DOHH2 (cell line): ENCODE results near the gene EHHADH.

Source experiments
- H3F3A ChIP-seq: fragments of 200-600 bp; sonication (generic), shearing (Covaris generic); 2 replicates; pipeline ENCODE4 v1.6.0; 2016; ENCODE audit warnings: antibody characterized with exemption, mild to moderate bottlenecking; ENCODE audit not compliant: control insufficient read depth, insufficient read depth
- H3K27ac ChIP-seq: fragments of 200-600 bp; sonication (generic); 2 replicates; pipeline ENCODE4 v1.5.1; 2014; ENCODE audit warnings: low read depth, mild to moderate bottlenecking, low read length, moderate library complexity
- H3K27me3 ChIP-seq: fragments of 200-600 bp; sonication (generic); 2 replicates; pipeline ENCODE4 v1.6.1; 2014; ENCODE audit warnings: mild to moderate bottlenecking, low read length, mixed read lengths; ENCODE audit not compliant: control insufficient read depth
- H3K36me3 ChIP-seq: fragments of 200-600 bp; sonication (generic); 2 replicates; pipeline ENCODE4 v1.6.1; 2014; ENCODE audit warnings: mild to moderate bottlenecking, low read length, moderate library complexity, mixed read lengths; ENCODE audit not compliant: control insufficient read depth
- H3K4me1 ChIP-seq: fragments of 200-600 bp; sonication (generic); 2 replicates; pipeline ENCODE4 v1.6.1; 2014; ENCODE audit warnings: mild to moderate bottlenecking, low read length, mixed read lengths; ENCODE audit not compliant: control insufficient read depth
- H3K4me2 ChIP-seq: fragments of 200-600 bp; sonication (generic); 2 replicates; pipeline ENCODE4 v1.6.0; 2014; ENCODE audit warnings: mild to moderate bottlenecking, low read length, moderate library complexity
- H3K4me3 ChIP-seq: fragments of 200-600 bp; sonication (generic); 2 replicates; pipeline ENCODE4 v1.5.1; 2014; ENCODE audit warnings: mild to moderate bottlenecking, low read length, mixed read lengths
- H3K79me2 ChIP-seq: fragments of 200-600 bp; sonication (generic); 2 replicates; pipeline ENCODE4 v1.6.1; 2014; ENCODE audit warnings: mild to moderate bottlenecking, low read length, mixed read lengths; ENCODE audit not compliant: control insufficient read depth
- H3K9me2 ChIP-seq: fragments of 200-600 bp; sonication (generic); replicated peaks from 2 replicates; pipeline ENCODE4 v1.6.1; 2014; ENCODE audit warnings: mild to moderate bottlenecking, low read length, mixed read lengths; ENCODE audit not compliant: control insufficient read depth
- H3K9me3 ChIP-seq: fragments of 200-600 bp; sonication (generic); 2 replicates; pipeline ENCODE4 v1.6.1; 2014; ENCODE audit warnings: antibody characterized with exemption, low read length, mixed read lengths; ENCODE audit not compliant: control insufficient read depth, insufficient read depth
- H4K20me1 ChIP-seq: fragments of 200-600 bp; sonication (generic); 2 replicates; pipeline ENCODE4 v1.6.0; 2014; ENCODE audit warnings: low read depth, mild to moderate bottlenecking, antibody characterized with exemption, low read length, moderate library complexity; ENCODE audit not compliant: control insufficient read depth, insufficient read depth
- CTCF ChIP-seq: fragments of 200-600 bp; sonication (generic); IDR thresholded peaks from one replicate; pipeline ENCODE4 v1.5.1; 2014; ENCODE audit warnings: antibody characterized with exemption, mild to moderate bottlenecking, low read depth, low read length; ENCODE audit not compliant: poor library complexity, severe bottlenecking
- EZH2phosphoT487 ChIP-seq: fragments of 200-600 bp; sonication (generic); IDR thresholded peaks from 2 replicates; pipeline ENCODE4 v1.6.1; 2017; ENCODE audit warnings: borderline replicate concordance, mild to moderate bottlenecking, antibody characterized with exemption, low read length, moderate library complexity, mixed read lengths

EHHADH gene

GRCh38 chr3:185162634-185163033 lies 91.2 kb downstream of the EHHADH start:
- H3K9me2 ChIP-seq: no peaks in the 10 kb centered on the region
- H3K4me3 ChIP-seq: no peak overlapping the region
- H3K4me2 ChIP-seq: no peak overlapping the region
- no peaks in the 10 kb centered on the region for H4K20me1 ChIP-seq
- H3K36me3 ChIP-seq: no peaks in the 10 kb centered on the region
- H3K79me2 ChIP-seq: no peaks in the 10 kb centered on the region
- no peak for TF ChIP-seq CTCF
- TF ChIP-seq EZH2phosphoT487: no peak
- H3F3A ChIP-seq: no peaks in the 10 kb centered on the region
- H3K4me1 ChIP-seq: no peaks in the 10 kb centered on the region
- no peak overlapping the region for H3K27ac ChIP-seq
- no peaks in the 10 kb centered on the region for H3K9me3 ChIP-seq
- peaks cover 30% of the 10 kb centered on the region for H3K27me3 ChIP-seq

GRCh38 chr3:185161761-185162160 lies 92.1 kb downstream of the EHHADH start:
- no peaks in the 10 kb centered on the region for H3K9me3 ChIP-seq
- no peak overlapping the region for H3K27ac ChIP-seq
- no peak for TF ChIP-seq CTCF
- no peak for TF ChIP-seq EZH2phosphoT487
- H4K20me1 ChIP-seq: no peaks in the 10 kb centered on the region
- no peaks in the 10 kb centered on the region for H3K36me3 ChIP-seq
- H3K9me2 ChIP-seq: no peaks in the 10 kb centered on the region
- H3K4me2 ChIP-seq: no peak overlapping the region
- no peaks in the 10 kb centered on the region for H3F3A ChIP-seq
- peaks cover 37% of the 10 kb centered on the region for H3K27me3 ChIP-seq
- no peaks in the 10 kb centered on the region for H3K79me2 ChIP-seq
- no peaks in the 10 kb centered on the region for H3K4me1 ChIP-seq
- no peak overlapping the region for H3K4me3 ChIP-seq

GRCh38 chr3:185157347-185157746 lies 96.5 kb downstream of the EHHADH start:
- H3F3A ChIP-seq: no peaks in the 10 kb centered on the region
- TF ChIP-seq EZH2phosphoT487: no peak
- no peak for TF ChIP-seq CTCF
- no peaks in the 10 kb centered on the region for H3K79me2 ChIP-seq
- H3K27me3 ChIP-seq: peaks cover 27% of the 10 kb centered on the region
- H3K4me3 ChIP-seq: no peak overlapping the region
- H3K9me2 ChIP-seq: no peaks in the 10 kb centered on the region
- H3K36me3 ChIP-seq: no peaks in the 10 kb centered on the region
- H3K27ac ChIP-seq: no peak overlapping the region
- H3K4me2 ChIP-seq: no peak overlapping the region
- no peaks in the 10 kb centered on the region for H3K4me1 ChIP-seq
- no peaks in the 10 kb centered on the region for H3K9me3 ChIP-seq
- no peaks in the 10 kb centered on the region for H4K20me1 ChIP-seq

- Histone ChIP-seq H3K27ac (no peak overlapping the region), H3K27me3 (peaks cover 39% of the 10 kb centered on the region), H3K9me2 (no peaks in the 10 kb centered on the region)
Observed at GRCh38 chr3:185155678-185156077, 98.2 kb downstream of the EHHADH start.

More at GRCh38 chr3:185155678-185156077, 98.2 kb downstream of the EHHADH start:
- Histone ChIP-seq H3F3A (no peaks in the 10 kb centered on the region), H3K4me2 (no peak overlapping the region), H3K36me3 (no peaks in the 10 kb centered on the region), H3K4me3 (no peak overlapping the region), H3K9me3 (no peaks in the 10 kb centered on the region), H4K20me1 (no peaks in the 10 kb centered on the region), H3K79me2 (no peaks in the 10 kb centered on the region), H3K4me1 (no peaks in the 10 kb centered on the region)
- no peak for TF ChIP-seq EZH2phosphoT487
- TF ChIP-seq CTCF: no peak
